HG03159 (cell line): ENCODE results near the gene B3GLCT.

ENCODE experiments used
- ATAC-seq: cut with Tn5 transposase; IDR thresholded peaks from one replicate; pipeline ENCODE4 v1.9.1; 2021; ENCODE audit warnings: mild to moderate bottlenecking, moderate library complexity; ENCODE audit not compliant: unreplicated experiment

B3GLCT gene

DNA sequence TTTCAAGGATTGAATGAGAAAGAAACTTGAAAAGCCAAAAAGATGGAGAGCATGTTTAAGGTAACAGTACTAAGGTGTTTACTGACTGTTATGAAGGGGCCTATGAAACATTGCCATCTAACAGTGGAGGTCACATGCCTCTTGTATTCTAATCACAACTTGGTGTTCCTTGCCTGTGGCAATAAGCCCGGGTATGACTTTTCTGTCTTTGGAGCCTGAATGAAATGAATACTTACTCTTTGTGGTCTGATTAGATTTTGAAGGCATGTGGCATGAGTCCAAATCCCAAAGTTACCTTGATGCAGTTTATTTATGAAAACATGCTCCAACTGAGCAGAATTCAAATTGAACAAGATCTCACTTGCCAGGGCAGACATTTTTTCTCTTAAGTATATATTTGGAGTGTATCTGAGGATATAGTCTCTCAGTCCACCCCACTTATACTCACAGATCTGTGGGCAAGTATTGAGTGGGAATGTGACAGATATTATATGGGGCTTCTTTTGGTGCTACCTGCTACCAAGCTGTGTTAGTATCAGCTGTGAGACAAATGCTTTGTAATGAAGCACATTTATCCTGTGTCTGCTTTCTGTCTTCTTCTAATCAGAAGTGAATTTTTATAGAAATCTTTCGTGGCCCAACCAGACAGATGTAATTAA, 67.5 kb downstream of the B3GLCT start:
- no peak for ATAC-seq

GRCh38 chr13:31274390-31274789, 74.6 kb downstream of the B3GLCT start:
- ATAC-seq: no peak

DNA sequence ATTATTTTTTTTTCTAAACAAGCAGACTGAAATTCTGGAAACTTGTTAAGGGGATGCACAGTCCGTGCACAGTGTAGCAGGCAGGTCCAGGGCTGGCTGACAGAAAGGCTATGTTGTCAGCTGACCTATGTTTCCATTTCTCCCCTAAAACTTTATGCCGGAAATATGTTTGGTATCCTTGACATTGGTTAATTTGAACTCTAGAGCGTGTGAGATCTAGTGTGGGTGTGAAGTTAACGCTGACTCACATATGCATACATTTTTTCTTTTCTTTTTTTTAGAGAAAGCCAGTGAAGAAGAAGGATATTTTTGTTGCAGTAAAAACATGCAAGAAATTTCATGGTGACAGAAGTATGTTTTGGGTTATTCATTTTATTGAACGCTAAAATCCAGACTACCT, 76.6 kb downstream of the B3GLCT start:
- ATAC-seq: no peak

DNA sequence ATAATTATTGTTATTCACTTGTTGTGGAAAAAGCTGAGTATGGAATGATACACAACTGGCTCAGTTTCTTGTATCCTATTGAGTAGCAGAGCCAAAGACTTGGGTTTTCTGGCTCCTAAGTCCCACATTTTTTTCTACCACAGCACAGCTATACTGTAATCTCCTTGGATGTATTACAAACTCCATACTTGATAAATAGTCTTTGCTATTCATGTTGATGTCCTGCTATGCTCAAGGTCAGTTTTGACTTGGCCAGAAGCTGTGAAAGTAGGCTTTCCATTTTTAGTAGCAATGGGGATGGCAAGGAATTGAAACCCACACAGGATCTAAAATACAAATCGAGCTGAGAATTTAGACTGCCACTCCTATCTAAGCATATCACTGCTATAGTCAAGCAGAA, 79.1 kb downstream of the B3GLCT start:
- ATAC-seq: no peak

- no peak for ATAC-seq
Observed at GRCh38 chr13:31282741-31283455, 83.1 kb downstream of the B3GLCT start.

DNA sequence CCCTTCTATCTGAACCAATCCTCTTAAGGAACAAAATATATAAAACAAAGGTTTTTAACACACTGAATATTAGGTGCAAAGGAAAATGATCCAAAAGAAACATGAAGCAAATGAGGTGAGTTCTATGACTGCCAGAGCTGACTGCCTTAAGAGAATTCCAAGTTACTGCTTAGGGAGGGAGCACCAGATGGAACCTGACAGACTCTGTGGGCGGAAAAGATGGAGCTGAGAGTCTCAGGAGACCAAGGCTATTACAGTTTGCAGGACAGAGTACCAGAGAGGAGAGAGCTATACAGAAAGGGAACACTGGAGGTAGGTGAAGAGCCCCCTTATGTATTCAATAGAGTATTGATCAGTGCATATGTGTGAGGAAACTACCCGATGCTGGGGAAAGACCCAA, 87.2 kb downstream of the B3GLCT start:
- no peak for ATAC-seq

DNA sequence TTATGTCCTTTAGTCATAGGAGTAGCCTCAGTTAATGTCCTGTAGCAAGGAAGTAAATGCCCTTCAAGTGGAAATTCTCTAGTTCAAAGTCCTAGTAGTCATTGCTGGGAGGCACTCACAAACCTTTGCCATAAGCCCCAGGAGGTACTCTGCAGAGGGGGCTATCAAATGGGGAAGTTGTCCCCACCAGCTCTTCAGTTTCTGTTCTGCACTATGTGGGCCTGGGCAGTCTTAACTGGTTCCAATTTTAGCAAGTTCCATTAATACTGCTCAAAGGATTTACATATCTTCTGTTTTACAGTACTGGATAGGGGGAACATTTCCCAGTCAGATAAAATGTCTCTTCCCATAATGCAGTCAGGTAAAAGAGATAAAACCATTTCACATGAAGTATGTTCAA, 101.3 kb downstream of the B3GLCT start:
- no peak for ATAC-seq

- no peak for ATAC-seq
Observed at GRCh38 chr13:31310356-31310755, 110.6 kb downstream of the B3GLCT start.

DNA sequence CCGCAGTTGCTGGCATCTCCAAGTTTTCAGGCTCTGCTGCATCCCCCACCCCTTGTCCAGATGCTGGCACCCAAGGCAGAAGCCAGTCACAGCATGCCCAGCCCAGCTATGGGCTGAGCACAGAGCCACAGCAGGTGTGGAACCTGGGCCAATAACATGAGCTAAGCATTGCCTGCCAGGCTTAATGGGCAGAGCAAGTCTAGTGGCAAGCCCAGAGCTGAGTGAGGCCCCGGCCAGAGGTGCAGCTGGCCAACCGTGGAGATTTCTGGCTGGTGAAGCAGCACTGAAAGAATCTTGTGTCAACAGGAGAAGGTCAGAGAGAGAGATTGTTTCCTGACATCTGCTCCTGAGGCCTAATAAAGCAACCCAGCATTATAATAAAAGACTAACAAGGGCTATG, 111.0 kb downstream of the B3GLCT start:
- ATAC-seq: no peak

- ATAC-seq: no peak
Observed at GRCh38 chr13:31311921-31312320, 112.1 kb downstream of the B3GLCT start.

- ATAC-seq: no peak
Observed at GRCh38 chr13:31314961-31315360, 115.2 kb downstream of the B3GLCT start.

- no peak for ATAC-seq
Observed at GRCh38 chr13:31320946-31321345, 121.2 kb downstream of the B3GLCT start.

DNA sequence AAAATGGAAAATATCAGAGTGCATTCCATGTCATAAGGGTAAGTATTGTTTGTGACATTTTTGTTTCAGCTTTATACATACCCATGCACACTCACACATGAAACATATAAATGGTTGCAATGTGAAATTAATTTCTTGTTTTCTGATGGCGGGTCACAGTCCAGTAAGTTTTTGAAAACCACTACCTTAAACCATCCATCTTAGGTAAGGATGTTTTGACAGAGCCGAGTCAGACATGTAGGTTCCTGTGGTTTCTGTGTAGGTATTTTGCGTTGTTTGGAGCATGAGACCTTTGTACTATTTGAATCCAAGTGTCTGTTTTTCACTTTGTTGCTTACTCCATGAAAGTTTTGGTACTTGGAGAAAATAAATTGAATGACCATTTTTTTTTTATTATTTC, 121.7 kb downstream of the B3GLCT start:
- ATAC-seq: no peak

GRCh38 chr13:31322026-31322425, 122.3 kb downstream of the B3GLCT start:
- ATAC-seq: no peak

GRCh38 chr13:31322702-31323405, 123.1 kb downstream of the B3GLCT start:
- no peak for ATAC-seq

DNA sequence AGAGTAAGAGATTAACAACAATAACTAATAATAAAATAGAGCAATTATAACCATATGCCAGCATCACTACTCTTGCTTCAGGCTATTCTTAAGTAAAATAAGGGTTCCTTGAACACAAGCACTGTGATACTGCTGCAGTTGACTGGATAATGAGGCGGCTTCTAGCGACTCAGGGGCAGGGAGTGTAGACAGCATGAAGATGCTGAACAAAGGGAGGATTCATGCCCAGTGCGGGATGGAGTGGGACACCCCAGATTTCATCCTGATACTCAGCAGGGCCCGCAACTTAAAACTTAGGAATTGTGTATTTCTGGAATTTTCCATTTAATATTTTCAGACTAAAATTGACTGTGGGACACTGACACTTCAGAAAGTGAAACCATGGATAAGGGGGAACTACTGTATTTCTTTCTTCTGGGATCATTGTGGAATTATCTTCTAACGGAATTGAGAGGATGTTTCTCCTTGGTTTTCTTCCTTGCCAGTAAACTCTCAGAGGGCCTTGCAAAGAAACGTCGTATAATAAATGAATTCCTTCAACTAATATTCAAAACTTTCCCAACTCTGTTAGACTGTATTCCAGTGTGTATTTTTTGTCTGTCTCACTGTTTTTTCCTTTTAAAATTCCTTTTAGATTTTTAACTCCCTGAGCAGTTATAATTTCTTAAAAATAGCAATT, 127.5 kb downstream of the B3GLCT start:
- ATAC-seq: no peak

DNA sequence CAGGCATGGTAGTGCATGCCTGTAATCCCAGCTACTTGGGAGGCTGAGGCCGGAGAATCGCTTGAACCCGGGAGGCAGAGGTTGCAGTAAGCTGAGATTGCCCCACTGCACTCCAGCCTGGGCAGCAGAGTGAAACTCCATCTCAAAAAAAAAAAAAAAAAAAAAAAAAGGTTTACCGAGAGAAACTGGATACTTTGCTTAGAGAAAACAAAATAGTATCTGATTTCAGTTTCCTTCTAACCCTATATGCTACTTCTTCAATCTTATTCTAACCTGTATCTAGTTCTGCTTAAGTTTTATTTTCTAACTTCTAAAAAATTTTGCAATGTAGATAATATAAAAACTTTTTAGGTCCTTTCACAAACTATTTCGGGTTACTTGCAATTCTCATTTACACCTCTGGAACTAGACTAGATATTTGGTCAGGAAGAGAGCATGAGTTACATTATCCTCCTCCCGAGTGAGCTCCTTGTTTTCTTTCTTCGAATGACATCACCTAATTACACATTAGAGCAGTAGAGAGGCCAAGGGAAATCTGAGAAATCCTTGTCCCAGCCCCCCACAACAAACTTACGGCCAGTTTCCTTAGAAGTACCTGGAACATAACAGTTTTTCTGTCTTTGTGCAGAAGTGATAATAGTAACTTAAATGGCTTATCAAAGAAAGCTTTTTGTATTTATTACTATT, 128.9 kb downstream of the B3GLCT start:
- ATAC-seq: no peak

DNA sequence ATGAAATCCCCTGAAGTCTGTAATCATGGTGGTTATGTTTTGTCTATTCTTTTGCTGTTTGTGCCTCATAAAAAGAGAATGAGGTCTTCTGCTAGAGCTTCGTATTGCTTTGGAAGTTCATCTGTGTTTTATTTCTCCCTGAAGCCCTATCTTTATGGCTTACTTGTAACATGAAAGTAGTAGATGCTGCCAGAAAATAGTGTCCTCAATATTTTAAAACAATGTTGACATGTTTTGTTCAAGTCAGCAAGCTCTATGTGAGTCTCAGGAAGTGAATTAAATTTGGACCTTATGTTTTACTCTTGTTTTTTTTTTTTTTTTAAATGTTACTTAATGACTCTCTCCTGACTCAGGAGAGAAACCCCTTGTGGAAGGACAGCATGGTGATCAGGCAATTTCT, 130.5 kb downstream of the B3GLCT start:
- no peak for ATAC-seq

DNA sequence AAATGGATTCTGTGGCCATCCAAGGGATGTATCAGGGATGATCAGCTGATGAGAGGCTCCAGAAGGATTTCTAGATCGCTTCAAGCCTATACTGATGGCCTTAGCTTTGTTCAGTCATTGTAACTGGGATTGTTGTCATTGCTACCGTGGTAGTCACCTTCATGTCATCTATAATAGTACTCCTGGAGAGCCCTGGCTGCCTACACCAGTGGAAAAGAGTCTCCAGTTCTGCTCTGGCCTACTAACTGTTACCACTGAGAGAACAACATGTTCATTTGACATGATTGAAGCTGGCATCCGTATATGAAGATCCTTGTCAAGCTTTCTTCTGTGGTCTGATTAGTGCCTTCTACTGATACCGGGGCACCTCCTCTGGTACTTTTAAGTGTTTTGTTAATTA, 131.3 kb downstream of the B3GLCT start:
- ATAC-seq: no peak

GRCh38 chr13:31334547-31334946, 134.8 kb downstream of the B3GLCT start:
- no peak for ATAC-seq

GRCh38 chr13:31334994-31335557, 135.3 kb downstream of the B3GLCT start:
- no peak for ATAC-seq
